ENCODE results near the gene CASP5. TPM values are rescaled to one million over a fixed set of nuclear protein-coding genes. Genes with fewer than 3 reads are reported as not detected.
"Not testable (repeated sequence)": the region's sequence is repeated elsewhere in the genome, so short reads cannot be mapped to it uniquely, and the experiment has no call there.

CASP5 gene
- total RNA-seq, 2 donors from 2014 or later = not detected

DNA sequence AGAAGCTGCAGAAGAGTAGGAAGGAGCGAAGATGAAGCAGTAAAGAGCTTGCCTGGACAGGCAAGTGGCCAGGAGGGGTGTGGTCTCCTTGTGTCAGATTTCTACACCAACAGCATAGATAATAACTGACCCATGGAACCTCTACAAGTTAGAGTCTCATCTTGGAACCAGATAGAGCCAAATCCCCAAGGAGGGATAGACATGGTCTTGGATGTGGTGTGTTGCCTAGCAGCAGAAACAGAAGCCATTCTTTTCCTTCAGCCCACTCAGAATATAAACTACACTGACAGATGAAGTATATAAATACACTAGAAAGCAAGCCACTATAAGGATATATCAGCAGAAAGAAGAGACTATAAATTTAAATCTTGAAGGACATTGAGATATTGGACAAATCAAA, 26.5 kb upstream of the CASP5 start:
- Histone ChIP-seq H3K27ac (no peak overlapping the region), H3K36me3 (replicated peaks in 1 of 2; ENCODE audit: insufficient read depth in 1 of 2, low read depth in 2 of 2) (no peaks in the 10 kb centered on the region), H3K4me1 (no peaks in the 10 kb centered on the region), H3K9me3 (no peaks in the 10 kb centered on the region), H3K4me3 (no peak overlapping the region), H3K27me3 (no peaks in the 10 kb centered on the region)
- 95 to 100% methylated on average over 1 of the region's 1 CpG for WGBS, 2 donors
- intact Hi-C loops (cut with DNase I) = no loop called here
- no peak for ATAC-seq
- TF ChIP-seq POLR2A (IDR thresholded peaks at IDR 0.05) = no peak
- no peak for TF ChIP-seq CTCF (IDR thresholded peaks at IDR 0.05)
- DNase-seq = no peak

DNA sequence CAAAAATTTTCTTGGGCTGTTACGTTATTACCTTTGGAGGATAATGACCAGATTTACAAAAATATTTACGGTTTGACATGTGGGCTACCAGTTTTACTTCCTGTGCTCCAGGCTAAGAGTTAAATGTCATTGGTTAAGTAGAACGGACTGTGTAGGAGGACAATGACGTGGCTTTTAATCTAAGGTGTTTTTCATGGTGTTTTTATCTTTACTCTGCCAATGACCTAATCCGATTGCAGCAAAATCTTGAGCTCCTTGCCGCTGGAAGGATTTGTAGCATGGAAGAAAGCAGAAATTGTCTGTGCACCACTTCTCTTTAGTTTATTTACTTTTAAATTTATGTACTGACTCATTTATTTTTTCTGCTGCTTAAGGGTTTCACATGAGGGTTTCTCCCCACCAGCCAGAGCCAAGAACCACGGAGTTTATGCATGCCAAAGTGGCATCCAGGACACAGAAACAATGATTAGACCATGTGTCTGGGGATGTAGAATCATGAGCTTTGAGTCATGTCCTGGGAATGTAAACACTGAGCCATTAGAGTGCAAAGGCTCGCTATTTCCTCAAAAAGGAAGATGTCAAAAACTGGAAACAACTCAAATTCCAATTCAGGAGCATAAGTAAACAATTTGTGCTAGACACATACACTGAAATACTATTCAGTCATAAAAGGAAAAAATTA, 24.1 kb upstream of the CASP5 start:
- Histone ChIP-seq H3K27me3 (no peaks in the 10 kb centered on the region), H3K36me3 (replicated peaks in 1 of 2; ENCODE audit: insufficient read depth in 1 of 2, low read depth in 2 of 2) (no peaks in the 10 kb centered on the region), H3K9me3 (no peaks in the 10 kb centered on the region), H3K4me1 (no peaks in the 10 kb centered on the region), H3K27ac (no peak overlapping the region), H3K4me3 (no peak overlapping the region)
- intact Hi-C loops (cut with DNase I) = no loop called here
- WGBS, 2 donors = 67 to 72% methylated on average over 8 of the region's 8 CpGs
- DNase-seq (peak in 1 of 4 donors; percentile 20), ATAC-seq (no peak)
- no peak for TF ChIP-seq POLR2A (IDR thresholded peaks at IDR 0.05)
- no peak for TF ChIP-seq CTCF (IDR thresholded peaks at IDR 0.05)

GRCh38 chr11:105045676-105046296, 22.8 kb upstream of the CASP5 start:
- no peak for TF ChIP-seq POLR2A (IDR thresholded peaks at IDR 0.05)
- no peak for TF ChIP-seq CTCF (IDR thresholded peaks at IDR 0.05)
- H3K4me3 ChIP-seq = no peak overlapping the region
- DNase-seq = no peak
- H3K27me3 ChIP-seq = no peaks in the 10 kb centered on the region
- ATAC-seq = no peak
- H3K36me3 ChIP-seq (replicated peaks in 1 of 2; ENCODE audit: insufficient read depth in 1 of 2, low read depth in 2 of 2) = no peaks in the 10 kb centered on the region
- H3K4me1 ChIP-seq = no peaks in the 10 kb centered on the region
- intact Hi-C loops (cut with DNase I) = no loop called here
- no peak overlapping the region for H3K27ac ChIP-seq
- 92 to 94% methylated on average over 5 of the region's 5 CpGs for WGBS, 2 donors
- H3K9me3 ChIP-seq = no peaks in the 10 kb centered on the region

GRCh38 chr11:105044557-105045524, 21.9 kb upstream of the CASP5 start, which contains the start of gene CARD16:
Gene CARD16, minus strand, starts transcription at chr11:105045335. Its CDS starts 38 bp downstream, at chr11:105045297.
- H3K4me1 ChIP-seq; H3K4me3 ChIP-seq; H3K27me3 ChIP-seq; H3K9me3 ChIP-seq; H3K36me3 ChIP-seq (replicated peaks in 1 of 2; ENCODE audit: insufficient read depth in 1 of 2, low read depth in 2 of 2); intact Hi-C loops (cut with DNase I): not testable (repeated sequence)
- DNase-seq (peak in 3 of 4 donors; percentile 17 to 38 (median 17)), ATAC-seq (peak; percentile 45)
- 50 to 62% methylated on average over 5 of the region's 5 CpGs for whole genome bisulfite sequencing, 2 donors
- H3K27ac ChIP-seq = peak within 1 kb of the TSS in 1 of 4 donors; percentile 42

DNA sequence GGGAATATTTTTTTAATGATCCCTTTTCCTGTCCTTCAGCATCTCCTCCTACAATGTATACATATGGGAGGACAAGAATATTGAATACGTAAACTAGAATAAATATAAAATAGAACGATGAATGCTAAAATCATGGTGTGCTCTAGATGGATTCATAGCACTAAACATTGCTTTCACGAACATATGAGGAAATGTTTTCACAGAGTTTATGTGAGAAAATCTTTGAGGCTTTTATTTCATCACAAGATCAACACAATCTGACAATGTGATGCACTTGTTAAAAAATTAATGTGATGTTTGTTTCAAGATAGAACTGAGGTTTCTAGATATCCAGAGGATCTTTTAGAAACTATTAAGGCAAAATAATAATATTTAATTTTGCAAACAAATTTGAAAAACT, 19.2 kb upstream of the CASP5 start:
- Histone ChIP-seq H3K36me3 (replicated peaks in 1 of 2; ENCODE audit: insufficient read depth in 1 of 2, low read depth in 2 of 2) (no peaks in the 10 kb centered on the region), H3K4me3 (no peak overlapping the region)
- no peak for ATAC-seq

More for the DNA sequence above, 19.2 kb upstream of the CASP5 start:
- H3K27ac ChIP-seq = no peak overlapping the region
- no peaks in the 10 kb centered on the region for H3K9me3 ChIP-seq
- no peaks in the 10 kb centered on the region for H3K4me1 ChIP-seq
- intact Hi-C loops (cut with DNase I) = no loop called here
- no peak for TF ChIP-seq CTCF (IDR thresholded peaks at IDR 0.05)
- TF ChIP-seq POLR2A (IDR thresholded peaks at IDR 0.05) = no peak
- 49 to 57% methylated on average over 3 of the region's 3 CpGs for WGBS, 2 donors
- DNase-seq = no peak
- no peaks in the 10 kb centered on the region for H3K27me3 ChIP-seq
